Tibial artery (tissue), 4 donors: ENCODE data around the gene IMPG2.

Source experiments
- DNase-seq, 2 donors: peaks; one replicate each; pipeline ENCODE4 v3.0.0-alpha.2; 2019
- H3K27ac ChIP-seq, 2 donors: fragments of 200-600 bp; sonication (generic) in 1 of 2; 1 replicate in 1 of 2; 2 replicates in 1 of 2; pipeline ENCODE4 v1.5.1; 2018 to 2019; ENCODE audit warnings: mild to moderate bottlenecking in 1 of 2
- H3K27me3 ChIP-seq, 2 donors: fragments of 200-600 bp; sonication (generic) in 1 of 2; one replicate each; pipeline versions ENCODE4 v1.5.1 to v1.6.0; 2016 to 2019
- H3K36me3 ChIP-seq, 3 donors: fragments of 200-600 bp; sonication (generic) in 2 of 3; one replicate each; pipeline ENCODE4 v1.5.1; 2016 to 2019; ENCODE audit warnings: mild to moderate bottlenecking in 2 of 3
- H3K4me1 ChIP-seq, 4 donors: fragments of 200-600 bp; sonication (generic) in 2 of 4; 1 replicate in 3 of 4; 2 replicates in 1 of 4; pipeline ENCODE4 v1.5.1; 2016 to 2019
- H3K4me3 ChIP-seq, 2 donors: fragments of 200-600 bp; sonication (generic) in 1 of 2; 1 replicate in 1 of 2; 2 replicates in 1 of 2; pipeline ENCODE4 v1.5.1; 2018 to 2019; ENCODE audit warnings: mild to moderate bottlenecking in 2 of 2
- H3K9me3 ChIP-seq, 3 donors: fragments of 200-600 bp; sonication (generic) in 1 of 3; one replicate each; pipeline ENCODE4 v1.5.1; 2016 to 2019
- intact Hi-C: fragments of 100-400 bp; cut with DNase I; formaldehyde crosslinking; loops from one replicate; pipeline ENCODE4 v1.15.0; 2023; ENCODE audit warnings: low total_unique reads
- TF ChIP-seq, protein P1 (sequence below), 2 experiments: fragments of 200-600 bp in 1 of 2; fragments of 450-650 bp in 1 of 2; IDR thresholded peaks; one replicate each; pipeline ENCODE4 v1.5.1; 2017 to 2019; ENCODE audit warnings: antibody characterized with exemption in 2 of 2, mild to moderate bottlenecking in 1 of 2, moderate library complexity in 1 of 2

Gene IMPG2

DNA sequence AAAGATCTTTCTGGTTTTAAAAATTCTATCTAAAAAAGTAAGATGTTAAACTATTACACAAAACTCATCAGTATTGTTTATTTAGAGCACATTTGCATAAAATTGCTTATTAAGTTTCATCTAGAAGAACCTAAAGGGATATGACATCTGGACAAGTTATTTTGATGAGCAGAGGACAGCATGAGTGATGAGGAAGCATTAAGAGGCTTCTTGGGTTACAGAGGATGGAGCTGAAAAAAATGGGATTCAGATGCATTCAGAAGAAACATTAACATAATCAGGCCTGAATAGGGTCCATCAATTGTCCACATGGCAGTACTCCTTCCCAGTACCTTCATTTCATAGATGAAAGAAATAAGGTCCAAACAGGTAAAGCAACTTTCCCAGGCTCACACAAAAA, 41.6 kb downstream of the IMPG2 start:
- Histone ChIP-seq H3K4me1 (no peaks in the 10 kb centered on the region), H3K27ac (no peak overlapping the region), H3K9me3 (no peaks in the 10 kb centered on the region), H3K27me3 (no peaks in the 10 kb centered on the region), H3K4me3 (no peak overlapping the region), H3K36me3 (no peaks in the 10 kb centered on the region)
- intact Hi-C loops, result no loop called here
- TF ChIP-seq, protein P1, sequence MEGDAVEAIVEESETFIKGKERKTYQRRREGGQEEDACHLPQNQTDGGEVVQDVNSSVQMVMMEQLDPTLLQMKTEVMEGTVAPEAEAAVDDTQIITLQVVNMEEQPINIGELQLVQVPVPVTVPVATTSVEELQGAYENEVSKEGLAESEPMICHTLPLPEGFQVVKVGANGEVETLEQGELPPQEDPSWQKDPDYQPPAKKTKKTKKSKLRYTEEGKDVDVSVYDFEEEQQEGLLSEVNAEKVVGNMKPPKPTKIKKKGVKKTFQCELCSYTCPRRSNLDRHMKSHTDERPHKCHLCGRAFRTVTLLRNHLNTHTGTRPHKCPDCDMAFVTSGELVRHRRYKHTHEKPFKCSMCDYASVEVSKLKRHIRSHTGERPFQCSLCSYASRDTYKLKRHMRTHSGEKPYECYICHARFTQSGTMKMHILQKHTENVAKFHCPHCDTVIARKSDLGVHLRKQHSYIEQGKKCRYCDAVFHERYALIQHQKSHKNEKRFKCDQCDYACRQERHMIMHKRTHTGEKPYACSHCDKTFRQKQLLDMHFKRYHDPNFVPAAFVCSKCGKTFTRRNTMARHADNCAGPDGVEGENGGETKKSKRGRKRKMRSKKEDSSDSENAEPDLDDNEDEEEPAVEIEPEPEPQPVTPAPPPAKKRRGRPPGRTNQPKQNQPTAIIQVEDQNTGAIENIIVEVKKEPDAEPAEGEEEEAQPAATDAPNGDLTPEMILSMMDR (IDR thresholded peaks at IDR 0.05), result no peak
- no peak for DNase-seq

DNA sequence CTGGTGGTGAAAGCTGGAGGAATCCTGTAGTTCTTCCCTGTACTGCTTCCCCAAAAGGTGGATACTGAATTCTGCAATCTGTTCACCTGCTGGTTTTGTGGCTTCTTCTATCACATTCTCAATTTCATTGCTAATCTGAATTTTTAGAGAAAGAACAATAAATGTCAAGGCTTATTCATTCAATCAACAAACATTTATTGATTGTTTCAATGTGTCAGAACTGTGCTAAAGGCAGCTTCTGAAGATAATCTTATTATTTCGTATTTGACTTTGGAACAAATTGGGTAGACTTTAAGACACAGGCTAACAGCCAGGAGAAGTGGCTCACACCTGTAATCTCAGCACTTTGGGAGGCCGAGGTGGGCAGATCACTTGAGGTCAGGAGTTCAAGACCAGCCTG, 46.8 kb downstream of the IMPG2 start:
- intact Hi-C loops, result no loop called here
- Histone ChIP-seq H3K27me3 (no peaks in the 10 kb centered on the region), H3K36me3 (no peaks in the 10 kb centered on the region), H3K4me3 (no peak overlapping the region), H3K27ac (peak overlapping the region in 1 of 2 donors; percentile 1), H3K4me1 (peaks cover 0 to 28% (median 4%) of the 10 kb centered on the region in 4 donors), H3K9me3 (no peaks in the 10 kb centered on the region)
- DNase-seq, result no peak
- TF ChIP-seq, protein P1 (IDR thresholded peaks at IDR 0.05), result no peak

DNA sequence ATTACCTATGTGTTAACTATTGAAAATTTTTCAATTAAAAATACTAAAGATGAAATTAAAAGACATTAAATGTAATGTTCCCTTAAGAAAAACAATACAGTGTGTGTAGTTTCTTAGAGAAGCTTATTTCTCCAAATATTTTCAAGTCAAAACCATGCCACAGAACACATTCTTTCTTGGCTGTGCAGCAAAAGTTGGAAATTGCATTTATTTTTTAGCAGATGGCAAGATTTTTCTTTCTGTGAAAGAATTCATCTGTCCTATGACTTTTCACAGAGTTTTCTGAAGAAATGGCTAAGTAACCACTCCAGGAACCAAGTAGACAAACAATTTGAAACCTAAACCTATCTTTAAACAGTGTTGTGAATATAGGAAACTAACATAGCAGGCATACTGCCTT, 47.2 kb downstream of the IMPG2 start:
- H3K27me3 ChIP-seq, result no peaks in the 10 kb centered on the region
- H3K27ac ChIP-seq, result peak overlapping the region in 1 of 2 donors; percentile 1
- H3K36me3 ChIP-seq, result no peaks in the 10 kb centered on the region
- TF ChIP-seq, protein P1 (IDR thresholded peaks at IDR 0.05), result no peak
- intact Hi-C loops, result no loop called here
- no peaks in the 10 kb centered on the region for H3K9me3 ChIP-seq
- no peak overlapping the region for H3K4me3 ChIP-seq
- peaks cover 0 to 32% (median 5%) of the 10 kb centered on the region in 4 donors for H3K4me1 ChIP-seq
- no peak for DNase-seq

DNA sequence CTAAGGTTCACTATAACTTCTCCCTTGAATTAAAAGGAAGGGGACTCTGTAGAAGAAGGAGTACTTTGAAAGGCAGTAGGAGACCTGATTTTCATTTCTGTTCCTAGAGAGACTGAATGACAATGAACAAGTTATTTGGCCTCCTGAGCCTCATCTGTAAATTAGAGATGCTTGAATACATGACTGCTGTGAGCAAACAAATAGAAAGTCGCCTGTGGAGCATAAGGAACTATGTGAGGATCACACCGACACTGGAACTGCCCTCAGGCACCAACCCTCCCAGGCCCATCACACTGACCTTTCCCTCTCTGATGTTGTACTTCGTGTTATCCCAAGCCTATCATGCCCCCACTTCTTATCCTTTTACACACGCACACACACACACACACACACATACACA, 48.6 kb downstream of the IMPG2 start:
- H3K4me1 ChIP-seq, result peaks cover 0 to 42% (median 8%) of the 10 kb centered on the region in 4 donors
- no peak overlapping the region for H3K4me3 ChIP-seq
- intact Hi-C loops, result no loop called here
- H3K27ac ChIP-seq, result no peak overlapping the region
- no peak for DNase-seq
- no peaks in the 10 kb centered on the region for H3K36me3 ChIP-seq
- no peaks in the 10 kb centered on the region for H3K9me3 ChIP-seq
- no peaks in the 10 kb centered on the region for H3K27me3 ChIP-seq
- TF ChIP-seq, protein P1 (IDR thresholded peaks at IDR 0.05), result no peak

DNA sequence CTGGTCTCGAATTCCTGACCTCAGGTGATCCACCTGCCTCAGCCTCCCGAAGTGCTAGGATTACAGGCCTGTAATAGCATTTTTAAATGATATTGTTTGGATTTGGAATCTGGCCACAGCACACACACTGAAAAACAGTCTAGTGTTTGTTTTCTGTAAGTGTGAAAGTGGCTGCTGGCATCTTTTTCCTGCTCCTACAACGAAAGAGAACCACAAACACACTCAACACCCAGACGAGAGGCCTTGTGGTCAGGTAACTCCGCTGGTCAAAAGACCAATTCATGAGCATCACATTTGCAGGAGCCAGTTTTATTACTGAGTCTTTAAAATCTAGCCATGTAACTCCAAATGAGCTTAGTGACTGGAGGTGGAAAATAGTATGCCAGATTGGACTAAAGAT, 50.2 kb downstream of the IMPG2 start:
- TF ChIP-seq, protein P1 (IDR thresholded peaks at IDR 0.05), result no peak
- Histone ChIP-seq H3K27ac (no peak overlapping the region), H3K4me3 (no peak overlapping the region), H3K4me1 (peaks cover 0 to 46% (median 8%) of the 10 kb centered on the region in 4 donors), H3K9me3 (peaks cover 0 to under 1% (median 0%) of the 10 kb centered on the region in 3 donors), H3K36me3 (no peaks in the 10 kb centered on the region), H3K27me3 (no peaks in the 10 kb centered on the region)
- intact Hi-C loops, result no loop called here
- DNase-seq, result no peak
